Right ventricle myocardium inferior (tissue), 1 donor: ENCODE results near the gene CKB. TPM values are rescaled to one million over a fixed set of nuclear protein-coding genes. Genes with fewer than 3 reads are reported as not detected.

ENCODE experiments used
- ATAC-seq: fragments of 200-7000 bp; cut with Tn5 transposase; one replicate; pipeline ENCODE4 v1.9.1; 2020; ENCODE audit warnings: mild to moderate bottlenecking, moderate library complexity
- DNase-seq: peaks from one replicate; pipeline ENCODE4 v3.0.0; 2021; ENCODE audit errors: missing footprints
- intact Hi-C: fragments of 100-400 bp; cut with DNase I; formaldehyde crosslinking; loops from one replicate; pipeline ENCODE4 v1.11.0; 2022
- total RNA-seq: library from RNA; stranded (reverse); fragmentation: NEBNext Ultra II Directional; extraction: Animal tissue kit (Norgen Biotek cat#: 25700); gene quantifications from one replicate; pipeline ENCODE4 v1.2.1, GENCODE V29; 2021
- donor health status: DM: no; HTN: yes; CAD: no; lungs with severe emphysema.

Gene CKB
- total RNA-seq, 1 donor from 2014 or later, result 577 TPM

DNA sequence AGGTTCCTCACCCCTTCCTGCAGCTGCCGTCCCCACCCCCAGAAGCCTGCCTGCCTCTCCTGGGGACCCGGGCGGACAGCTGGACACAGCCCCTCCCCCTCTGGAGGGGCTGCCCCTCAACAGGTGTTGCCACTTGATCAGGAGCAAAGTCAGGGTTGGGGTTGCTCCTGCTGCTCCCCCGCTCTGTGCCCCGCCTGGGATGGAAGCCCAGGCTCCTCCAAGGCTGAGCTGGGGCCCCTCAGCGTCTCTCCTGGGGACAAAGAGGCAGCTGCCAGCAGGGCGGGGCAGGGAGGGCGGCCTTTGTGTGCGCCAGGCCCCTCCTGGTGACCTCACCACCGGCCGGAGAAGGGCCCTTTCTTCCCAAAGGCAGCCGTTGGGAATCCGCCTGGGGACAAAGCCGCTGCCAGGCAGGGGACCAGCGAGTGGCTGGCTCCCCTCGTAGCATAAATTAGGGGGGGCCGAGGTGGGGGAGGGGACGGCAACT is 20.0 kb upstream of the CKB start:
- intact Hi-C loops, result no loop called here
- peak; percentile 79 for DNase-seq

GRCh38 chr14:103541709-103542604 is 19.3 kb upstream of the CKB start:
- ATAC-seq, result no peak
- intact Hi-C loops, result no loop called here
- DNase-seq, result peak; percentile 59

More for the DNA sequence above, 20.0 kb upstream of the CKB start:
- peak; percentile 35 for ATAC-seq

DNA sequence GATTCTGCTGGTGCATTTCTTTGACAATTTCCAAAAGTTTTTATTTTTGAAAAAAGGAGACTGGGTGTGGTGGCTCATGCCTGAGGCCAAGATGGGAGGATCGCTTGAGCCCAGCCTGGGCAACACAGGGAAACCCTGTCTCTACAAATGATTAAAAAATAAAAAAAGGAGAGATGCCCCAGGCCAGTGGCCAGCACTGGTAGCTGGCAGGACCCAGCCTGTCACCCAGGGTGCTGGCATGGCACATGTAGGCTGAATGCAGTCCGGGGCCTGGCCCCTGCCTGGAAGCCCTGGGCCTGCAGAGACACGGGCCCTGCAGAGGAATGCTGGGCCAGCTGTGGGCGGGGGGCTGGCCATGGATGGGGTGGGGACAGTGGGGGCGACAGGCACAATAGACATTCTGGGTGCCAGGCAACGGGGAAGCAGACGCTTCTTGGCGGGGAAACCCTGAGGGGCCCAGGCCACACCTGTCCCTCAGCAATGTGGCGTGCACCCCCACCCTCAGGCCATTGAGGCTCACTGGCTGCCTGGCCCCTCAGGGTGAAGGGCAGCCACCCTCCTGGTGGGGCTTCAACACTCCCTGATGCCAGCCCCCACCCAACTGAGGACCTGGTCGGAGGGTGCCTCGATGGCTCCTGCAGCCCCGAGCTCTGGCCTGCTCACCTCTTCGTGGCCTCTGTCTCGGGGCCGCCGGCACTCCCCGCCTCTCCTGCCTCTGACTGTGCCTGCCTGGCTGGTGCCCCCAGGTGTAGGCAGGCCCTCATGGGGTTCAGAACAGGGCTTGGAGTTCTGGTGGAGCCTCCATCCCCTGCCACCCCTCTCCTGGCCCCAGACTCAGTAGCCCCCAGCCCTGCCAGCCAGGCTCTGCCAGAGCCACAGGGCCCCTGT is 18.4 kb upstream of the CKB start:
- intact Hi-C loops, result no loop called here
- DNase-seq (peak; percentile 56), ATAC-seq (no peak)

GRCh38 chr14:103539056-103539825 is 16.6 kb upstream of the CKB start:
- DNase-seq (peak; percentile 53), ATAC-seq (no peak)
- intact Hi-C loops, result no loop called here

- ATAC-seq (peak; percentile 32), DNase-seq (peak; percentile 72)
- intact Hi-C loops, result no loop called here
These were observed 15.8 kb upstream of the CKB start for GRCh38 chr14:103538291-103539055.

- intact Hi-C loops, result no loop called here
- DNase-seq (peak; percentile 60), ATAC-seq (no peak)
These were observed 14.8 kb upstream of the CKB start for GRCh38 chr14:103537175-103537990.

GRCh38 chr14:103536693-103537092 is 14.1 kb upstream of the CKB start:
- no peak for ATAC-seq
- intact Hi-C loops, result no loop called here
- DNase-seq, result peak; percentile 53

- DNase-seq, result peak; percentile 64
- intact Hi-C loops, result no loop called here
- ATAC-seq, result no peak
These were observed 13.4 kb upstream of the CKB start for GRCh38 chr14:103535891-103536565.

GRCh38 chr14:103535081-103535890 is 12.7 kb upstream of the CKB start:
- ATAC-seq, result no peak
- intact Hi-C loops, result no loop called here
- DNase-seq, result peak; percentile 57

- DNase-seq (peak; percentile 64), ATAC-seq (no peak)
- intact Hi-C loops, result no loop called here
These were observed 12.0 kb upstream of the CKB start for GRCh38 chr14:103534576-103535061.

DNA sequence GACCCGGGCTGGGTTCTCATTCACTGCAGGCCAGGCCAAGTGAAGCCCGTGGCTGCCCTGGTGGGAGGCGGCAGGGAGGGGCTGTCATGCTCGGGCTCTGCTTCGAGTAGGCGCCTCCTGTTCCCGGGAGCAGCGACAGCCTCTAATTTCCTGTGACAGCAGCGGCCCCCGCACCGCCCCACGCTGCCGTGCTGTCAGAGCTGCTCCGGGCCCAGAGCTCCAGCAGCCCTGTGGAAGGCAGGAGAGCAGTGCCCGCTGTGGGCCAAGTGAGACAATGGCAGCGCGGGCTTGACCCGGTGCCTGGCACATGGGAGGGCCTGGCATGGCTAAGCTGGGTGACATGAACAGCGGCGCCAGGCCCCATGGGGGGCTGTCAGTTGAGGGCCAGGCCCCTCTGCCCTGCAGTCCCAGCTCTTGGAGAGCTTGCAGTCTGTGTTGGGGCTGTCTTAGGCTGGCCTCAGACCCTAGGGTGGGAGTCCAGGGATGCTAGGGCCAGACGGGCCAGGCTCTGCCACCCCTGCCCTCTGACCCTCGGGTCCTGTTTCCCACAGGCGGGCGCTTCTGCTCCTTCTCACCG is 11.5 kb upstream of the CKB start:
- peak; percentile 53 for DNase-seq
- intact Hi-C loops, result no loop called here
- ATAC-seq, result no peak

DNA sequence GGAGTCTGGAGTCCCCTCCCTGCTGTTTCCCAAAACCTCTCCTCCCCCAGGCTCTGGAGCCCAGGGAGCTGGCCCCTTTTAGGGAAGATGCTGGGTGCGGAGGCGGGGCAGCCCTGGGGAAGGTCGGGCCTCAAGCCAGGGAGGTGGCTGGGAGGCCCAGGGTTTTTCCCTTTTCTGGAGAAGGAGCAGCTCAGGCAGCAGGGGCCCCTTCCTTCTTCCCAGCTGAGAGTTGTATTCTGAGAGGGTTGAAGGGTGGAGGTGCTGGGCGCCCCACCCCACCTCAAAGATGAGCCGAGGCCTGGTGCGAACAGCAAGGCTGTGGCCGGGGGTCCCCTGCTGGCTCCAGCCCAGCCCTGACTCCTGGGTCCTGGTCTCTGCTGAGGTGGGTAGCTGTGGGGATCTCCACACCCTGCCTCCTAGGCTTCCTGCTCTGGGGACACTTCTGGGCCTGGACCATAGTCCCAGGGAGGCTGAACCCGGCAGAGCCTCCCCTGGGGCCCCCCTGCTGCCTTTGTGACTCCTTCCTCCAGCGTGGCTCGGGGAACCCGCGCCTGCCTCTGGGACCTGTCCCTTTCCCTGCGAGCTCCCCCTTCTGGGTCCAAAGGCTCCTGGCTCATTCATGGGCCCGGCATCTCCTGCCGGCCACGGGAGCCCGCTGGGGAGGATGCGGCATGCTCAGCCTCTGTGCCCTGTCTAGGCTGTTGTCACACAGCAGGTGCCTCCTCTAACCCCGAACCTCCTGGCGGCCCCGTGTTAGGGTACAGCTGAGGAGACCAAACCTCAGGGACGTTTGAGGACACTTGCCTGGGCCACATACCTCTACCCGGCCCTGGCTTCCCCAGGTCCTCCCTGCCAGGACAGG is 10.7 kb upstream of the CKB start:
- ATAC-seq (no peak), DNase-seq (peak; percentile 60)
- intact Hi-C loops, result no loop called here

- peak; percentile 61 for DNase-seq
- intact Hi-C loops, result no loop called here
- no peak for ATAC-seq
These were observed 9.8 kb upstream of the CKB start for GRCh38 chr14:103532216-103533136.
